ENCODE results near the gene BCAS3. TPM values are rescaled to one million over a fixed set of nuclear protein-coding genes. Genes with fewer than 3 reads are reported as not detected.

BCAS3 gene
- total RNA-seq, 2 experiments from 2014 or later: 5.1 to 6.9 TPM

DNA sequence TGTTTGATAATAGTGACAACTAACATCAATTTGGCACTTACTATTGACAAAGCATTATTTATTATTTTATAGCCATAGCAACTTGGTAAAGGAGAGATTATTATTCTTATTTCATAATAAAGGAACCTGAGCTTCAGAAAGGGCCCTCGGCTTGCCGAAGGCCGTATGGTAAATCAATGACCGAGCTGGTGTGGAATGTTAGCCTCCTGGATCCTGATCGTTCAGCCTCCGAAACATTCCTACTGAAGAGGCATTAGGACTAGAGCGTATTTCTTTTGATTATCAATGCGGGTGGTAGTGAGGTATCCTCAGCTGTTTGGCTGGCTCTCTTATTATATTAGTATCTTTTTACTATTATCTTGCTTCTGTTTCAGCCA lies 522.7 kb downstream of the BCAS3 start:
- Mint-ChIP-seq H3K27ac (no peak overlapping the region), H3K27me3 (no peaks in the 10 kb centered on the region), H3K9me3 (no peaks in the 10 kb centered on the region), H3K36me3 (ENCODE audit: low read depth) (no peaks in the 10 kb centered on the region), H3K4me1 (ENCODE audit: low read depth) (no peaks in the 10 kb centered on the region), H3K4me3 (no peak overlapping the region)
- ATAC-seq: no peak
- CTCF ChIA-PET: interaction anchor here (1.2 kb wide), 1 partner anchor 11 kb away, joined by 3 read pairs; no protein-coding TSS in a partner anchor
- TF ChIP-seq, protein P1, sequence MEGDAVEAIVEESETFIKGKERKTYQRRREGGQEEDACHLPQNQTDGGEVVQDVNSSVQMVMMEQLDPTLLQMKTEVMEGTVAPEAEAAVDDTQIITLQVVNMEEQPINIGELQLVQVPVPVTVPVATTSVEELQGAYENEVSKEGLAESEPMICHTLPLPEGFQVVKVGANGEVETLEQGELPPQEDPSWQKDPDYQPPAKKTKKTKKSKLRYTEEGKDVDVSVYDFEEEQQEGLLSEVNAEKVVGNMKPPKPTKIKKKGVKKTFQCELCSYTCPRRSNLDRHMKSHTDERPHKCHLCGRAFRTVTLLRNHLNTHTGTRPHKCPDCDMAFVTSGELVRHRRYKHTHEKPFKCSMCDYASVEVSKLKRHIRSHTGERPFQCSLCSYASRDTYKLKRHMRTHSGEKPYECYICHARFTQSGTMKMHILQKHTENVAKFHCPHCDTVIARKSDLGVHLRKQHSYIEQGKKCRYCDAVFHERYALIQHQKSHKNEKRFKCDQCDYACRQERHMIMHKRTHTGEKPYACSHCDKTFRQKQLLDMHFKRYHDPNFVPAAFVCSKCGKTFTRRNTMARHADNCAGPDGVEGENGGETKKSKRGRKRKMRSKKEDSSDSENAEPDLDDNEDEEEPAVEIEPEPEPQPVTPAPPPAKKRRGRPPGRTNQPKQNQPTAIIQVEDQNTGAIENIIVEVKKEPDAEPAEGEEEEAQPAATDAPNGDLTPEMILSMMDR (IDR thresholded peaks at IDR 0.05): no peak
- intact Hi-C loops (cut with micrococcal nuclease): no loop called here
- no peak for DNase-seq
- POLR2A ChIA-PET: no interaction called here

- TF ChIP-seq, protein P1 (IDR thresholded peaks at IDR 0.05): no peak
- Mint-ChIP-seq H3K4me3 (no peak overlapping the region), H3K9me3 (no peaks in the 10 kb centered on the region), H3K27ac (no peak overlapping the region), H3K4me1 (ENCODE audit: low read depth) (no peaks in the 10 kb centered on the region), H3K36me3 (ENCODE audit: low read depth) (no peaks in the 10 kb centered on the region), H3K27me3 (no peaks in the 10 kb centered on the region)
- DNase-seq: no peak
- intact Hi-C loops (cut with micrococcal nuclease): no loop called here
- POLR2A ChIA-PET: no interaction called here
- no peak for ATAC-seq
- CTCF ChIA-PET: interaction anchor here (0.5 kb wide), 1 partner anchor 213 kb away, joined by 3 read pairs; no protein-coding TSS in a partner anchor
Measured at GRCh38 chr17:61201211-61201610, 523.6 kb downstream of the BCAS3 start.

DNA sequence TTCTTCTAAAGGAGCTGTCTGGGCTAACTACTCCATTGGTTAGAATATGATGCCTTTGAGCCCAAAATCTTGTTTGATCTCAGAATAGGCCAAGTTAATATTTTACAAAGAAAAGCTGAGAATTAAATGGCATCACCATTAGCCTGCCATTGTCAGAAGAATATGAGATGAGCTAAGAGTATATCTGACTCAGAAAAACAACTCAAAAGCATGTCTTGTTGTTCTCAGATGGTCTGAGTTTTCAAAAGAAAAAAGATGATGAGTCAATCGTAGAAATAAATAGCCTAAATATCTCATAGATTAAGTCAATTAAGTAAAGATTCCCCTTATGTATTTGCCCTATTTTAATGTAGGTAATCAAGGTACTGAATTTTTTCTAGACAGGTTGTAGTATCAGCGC lies 524.9 kb downstream of the BCAS3 start:
- POLR2A ChIA-PET: interaction anchor here (0.8 kb wide), 1 partner anchor 19 kb away, joined by 3 read pairs; no protein-coding TSS in a partner anchor
- intact Hi-C loops (cut with micrococcal nuclease): no loop called here
- DNase-seq: no peak
- Mint-ChIP-seq H3K9me3 (no peaks in the 10 kb centered on the region), H3K27me3 (no peaks in the 10 kb centered on the region), H3K4me1 (ENCODE audit: low read depth) (no peaks in the 10 kb centered on the region), H3K27ac (no peak overlapping the region), H3K4me3 (no peak overlapping the region), H3K36me3 (ENCODE audit: low read depth) (no peaks in the 10 kb centered on the region)
- ATAC-seq: no peak
- TF ChIP-seq, protein P1 (IDR thresholded peaks at IDR 0.05): no peak
- CTCF ChIA-PET: interaction anchor here (1.3 kb wide), 1 partner anchor 13 kb away, joined by 3 read pairs; no protein-coding TSS in a partner anchor

DNA sequence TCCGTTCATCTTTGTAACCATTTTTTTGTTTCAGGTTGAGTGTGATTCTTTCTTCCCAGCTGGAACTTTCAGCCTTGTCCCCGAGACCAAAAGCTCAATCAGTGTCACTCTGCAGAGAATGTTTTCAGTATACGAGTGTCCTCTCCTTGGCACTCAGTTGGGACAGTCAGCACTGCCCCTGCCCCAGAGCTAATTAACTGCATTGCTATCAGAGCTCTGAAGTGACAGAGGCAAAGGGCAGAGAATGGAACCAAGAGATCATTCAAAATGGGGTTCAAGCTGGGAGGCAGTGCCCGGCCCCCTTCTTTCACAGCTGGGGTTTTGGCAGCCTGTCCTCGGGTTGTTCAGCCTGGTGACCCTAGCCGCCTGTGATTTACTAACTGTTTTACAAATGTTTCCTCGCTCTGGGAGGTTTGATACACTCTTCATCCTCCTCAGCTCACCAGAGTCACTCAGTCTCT lies 526.0 kb downstream of the BCAS3 start:
- ChIA-PET POLR2A (no interaction called here), CTCF (interaction anchor here (1.3 kb wide), 1 partner anchor 12 kb away, joined by 3 read pairs; no protein-coding TSS in a partner anchor)
- intact Hi-C loops (cut with micrococcal nuclease): no loop called here
- DNase-seq (no peak), ATAC-seq (no peak)
- Mint-ChIP-seq H3K27me3 (no peaks in the 10 kb centered on the region), H3K4me3 (no peak overlapping the region), H3K9me3 (no peaks in the 10 kb centered on the region), H3K36me3 (ENCODE audit: low read depth) (no peaks in the 10 kb centered on the region), H3K27ac (no peak overlapping the region), H3K4me1 (ENCODE audit: low read depth) (no peaks in the 10 kb centered on the region)
- TF ChIP-seq, protein P1 (IDR thresholded peaks at IDR 0.05): no peak

- no peaks in the 10 kb centered on the region for H3K27me3 Mint-ChIP-seq
- no peak for ATAC-seq
- no peaks in the 10 kb centered on the region for H3K36me3 Mint-ChIP-seq (ENCODE audit: low read depth)
- no peak overlapping the region for H3K27ac Mint-ChIP-seq
- TF ChIP-seq, protein P1 (IDR thresholded peaks at IDR 0.05): no peak
- CTCF ChIA-PET: interaction anchor here (0.8 kb wide), 1 partner anchor 9 kb away, joined by 3 read pairs; no protein-coding TSS in a partner anchor
- no peaks in the 10 kb centered on the region for H3K4me1 Mint-ChIP-seq (ENCODE audit: low read depth)
- H3K4me3 Mint-ChIP-seq: no peak overlapping the region
- intact Hi-C loops (cut with micrococcal nuclease): no loop called here
- H3K9me3 Mint-ChIP-seq: no peaks in the 10 kb centered on the region
- POLR2A ChIA-PET: no interaction called here
- DNase-seq: no peak
Measured at GRCh38 chr17:61204456-61204855, 526.8 kb downstream of the BCAS3 start.

All from activated CD8-positive, alpha-beta T cell treated with anti-CD3 and anti-CD28 coated beads for 36 hours (primary cell).